K562 (cell line): Measurements from ENCODE around the gene GZF1. TPM values are rescaled to one million over a fixed set of nuclear protein-coding genes. Genes with fewer than 3 reads are reported as not detected.

Source experiments
- EGR1 ChIP-seq: fragments of 450-650 bp; conservative IDR thresholded peaks from 2 replicates; pipeline ENCODE4 v1.6.1; 2017; ENCODE audit warnings: mild to moderate bottlenecking
- GABPB1 ChIP-seq: sonication (generic); formaldehyde crosslinking; IDR thresholded peaks from 2 replicates; pipeline ENCODE4 v1.8.0; 2022; ENCODE audit warnings: mild to moderate bottlenecking, missing genetic modification reagents
- GTF2E2 ChIP-seq: fragments of 200-800 bp; sonication (Bioruptor generic); IDR thresholded peaks from 2 replicates; pipeline ENCODE4 v1.6.1; 2016; ENCODE audit warnings: missing genetic modification characterization, missing compliant biosample characterization
- HMGN3 ChIP-seq: IDR thresholded peaks from 2 replicates; pipeline ENCODE4 v1.6.1; 2011; ENCODE audit warnings: borderline replicate concordance, low read depth, mild to moderate bottlenecking, mixed read lengths, low read length; ENCODE audit not compliant: insufficient read length; ENCODE audit errors: extremely low read depth
- HNRNPK ChIP-seq: fragments of 200-400 bp; formaldehyde crosslinking; IDR thresholded peaks from one replicate; pipeline ENCODE4 v1.6.1; 2018; ENCODE audit warnings: mild to moderate bottlenecking, low read depth, low read length; ENCODE audit not compliant: poor library complexity, severe bottlenecking
- KDM1A ChIP-seq, 2 experiments: fragments of 450-650 bp; IDR thresholded peaks; 2 replicates each; pipeline ENCODE4 v1.6.1; 2016; ENCODE audit warnings: mild to moderate bottlenecking in 2 of 2
- MYNN ChIP-seq, 2 experiments: sonication (generic); formaldehyde crosslinking in 1 of 2; IDR thresholded peaks; 2 replicates each; pipeline versions ENCODE4 v1.5.0 to v1.6.1; 2016 to 2020; ENCODE audit warnings: antibody characterized with exemption in 1 of 2, missing genetic modification reagents in 1 of 2
- NCOA4 ChIP-seq: fragments of 450-650 bp; IDR thresholded peaks from 2 replicates; pipeline ENCODE4 v1.6.1; 2018; ENCODE audit warnings: mild to moderate bottlenecking; ENCODE audit not compliant: partially characterized antibody
- NFYB ChIP-seq: IDR thresholded peaks from 2 replicates; pipeline ENCODE4 v1.6.1; 2011; ENCODE audit warnings: mild to moderate bottlenecking, moderate library complexity; ENCODE audit not compliant: insufficient read length; ENCODE audit errors: extremely low read depth
- PML ChIP-seq: IDR thresholded peaks from 2 replicates; pipeline ENCODE4 v1.6.1; 2012; ENCODE audit warnings: low read length, inconsistent platforms
- POLR3G ChIP-seq: IDR thresholded peaks from 2 replicates; pipeline ENCODE4 v1.6.1; 2011; ENCODE audit not compliant: insufficient read length, insufficient replicate concordance; ENCODE audit errors: extremely low read depth
- SIN3A ChIP-seq, 2 experiments: fragments of 150-350 bp in 1 of 2; IDR thresholded peaks; 2 replicates each; pipeline ENCODE4 v1.6.1; 2011 to 2016; ENCODE audit warnings: borderline replicate concordance in 2 of 2, low read depth in 2 of 2, low read length in 2 of 2, mild to moderate bottlenecking in 2 of 2, moderate library complexity in 2 of 2; ENCODE audit not compliant: control insufficient read depth in 1 of 2
- STAT5A ChIP-seq: IDR thresholded peaks from 2 replicates; pipeline ENCODE4 v1.6.1; 2012; ENCODE audit warnings: low read length, inconsistent platforms, borderline replicate concordance
- TARDBP ChIP-seq: fragments of 450-650 bp; IDR thresholded peaks from 2 replicates; pipeline ENCODE4 v1.6.1; 2016
- ZFX ChIP-seq: sonication (generic); formaldehyde crosslinking; IDR thresholded peaks from 2 replicates; pipeline ENCODE4 v1.8.0; 2022; ENCODE audit warnings: mild to moderate bottlenecking, missing genetic modification reagents, moderate library complexity
- ZNF766 ChIP-seq: fragments of 200-800 bp; sonication (Bioruptor generic); conservative IDR thresholded peaks from 2 replicates; pipeline ENCODE4 v1.6.1; 2016; ENCODE audit warnings: missing genetic modification characterization, missing compliant biosample characterization
- polyA plus RNA-seq, 8 experiments: library from polyadenylated mRNA; depleted of rRNA in 4 of 8; stranded (reverse) in 5 of 8; unstranded in 3 of 8; fragments of >200 nt; fragmentation: Nextera tagmentation in 2 of 8; fragmentation: Illumina TruSeq in 1 of 8; extraction: Ambion mirVana in 2 of 8; extraction: Trizol in 1 of 8; gene quantifications; 2 replicates each; pipeline versions ENCODE4 v1.2.1 to v1.2.3, GENCODE V29; 2011 to 2014; ENCODE audit warnings: inconsistent platforms in 1 of 8, missing spikeins in 1 of 8
- total RNA-seq, 7 experiments: library from RNA; depleted of rRNA in 6 of 7; stranded (reverse); fragments of >200 nt in 6 of 7; fragmentation: Illumina TruSeq in 2 of 7; extraction: Trizol in 2 of 7; gene quantifications; 2 replicates each; pipeline versions ENCODE4 v1.2.1 to v1.2.3, GENCODE V29; 2011 to 2021; ENCODE audit warnings: low replicate concordance in 1 of 7
- TF ChIP-seq, protein P1 (sequence below): fragments of 250-450 bp; sonication (Bioruptor Pico); IDR thresholded peaks from 2 replicates; pipeline ENCODE4 v1.5.0; 2021; ENCODE audit warnings: mild to moderate bottlenecking, moderate library complexity
- TF ChIP-seq, protein P2 (sequence below): IDR thresholded peaks from 2 replicates; pipeline ENCODE4 v1.6.1; 2011; ENCODE audit warnings: borderline replicate concordance, low read depth, mild to moderate bottlenecking, moderate library complexity, low read length; ENCODE audit not compliant: insufficient read depth, poor library complexity, severe bottlenecking
- TF ChIP-seq, protein P3 (sequence below), 2 experiments: IDR thresholded peaks; 2 replicates each; pipeline ENCODE4 v1.6.1; 2012; ENCODE audit warnings: improper control_type of control experiment in 2 of 2, low read depth in 2 of 2, low read length in 2 of 2, borderline replicate concordance in 1 of 2

The GZF1 gene
- total and polyA plus RNA-seq, 9 of the 15 experiments (the other 6 are each of a cell fraction or from before 2014, with no cell fraction given), result 1.2 to 15.7 (median 7.4) TPM

DNA sequence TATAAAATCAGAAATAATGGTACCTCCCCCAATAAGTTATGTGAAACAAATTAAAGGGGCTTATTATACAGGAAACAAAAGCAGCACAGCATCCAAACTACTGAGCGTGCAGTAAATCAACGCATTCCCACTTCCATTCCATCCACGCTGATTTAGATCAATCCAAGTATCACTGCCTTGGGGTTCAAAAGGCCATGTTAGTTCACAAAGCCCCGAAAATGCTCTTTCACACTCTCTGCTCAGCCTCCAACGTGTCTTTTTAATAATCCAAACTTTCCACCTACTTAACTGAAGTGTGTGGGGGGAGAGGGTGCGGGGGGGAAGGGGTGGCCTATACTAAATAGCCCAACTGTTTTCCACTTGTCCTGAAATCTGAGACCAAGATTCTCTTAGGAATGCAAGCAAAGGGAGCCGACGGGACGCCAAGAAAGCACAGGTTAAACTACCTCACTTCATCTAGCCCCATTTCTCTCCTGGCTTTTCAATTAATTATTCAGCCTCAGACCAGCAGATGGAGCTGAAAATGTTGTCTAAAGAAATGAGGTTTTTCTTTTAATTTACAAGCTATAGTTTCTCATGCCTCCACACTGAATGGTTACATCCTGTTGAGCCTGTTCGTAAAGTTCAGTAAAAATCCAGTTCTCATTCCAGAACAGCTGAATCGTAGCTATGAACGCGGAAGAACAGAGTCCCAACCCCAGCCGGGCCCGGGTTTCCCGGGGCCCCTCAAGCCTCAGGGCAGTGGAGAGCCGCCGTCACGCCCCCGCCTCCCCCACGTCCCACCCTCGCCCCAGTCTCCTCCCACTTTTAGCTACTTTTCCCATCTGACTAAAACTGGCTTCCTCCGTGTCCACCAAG, 12.4 kb upstream of the GZF1 start (continued):
- TF ChIP-seq PML (no peak; the same call in 1 of the 2 replicates), NCOA4 (no peak), EGR1 (peak; percentile 94), TARDBP (no peak), ZNF766 (CRISPR knock-in tag) (no peak), ZFX (CRISPR knock-in tag) (no peak), GTF2E2 (tag) (0 out of 2 replicates have a peak, but pooled peaks have one; percentile 53), STAT5A (no peak), NFYB (no peak), HNRNPK (no peak), POLR3G (no peak), KDM1A (IDR thresholded peaks at IDR 0.05) (peak; percentile 51 to 70; a peak in 3 of 4 replicates), MYNN (IDR thresholded peaks at IDR 0.05) (no peak), MYNN (CRISPR knock-in tag; IDR thresholded peaks at IDR 0.05) (no peak), SIN3A (IDR thresholded peaks at IDR 0.05; ENCODE audit: borderline replicate concordance in 2 of 2, control insufficient read depth in 1 of 2, low read depth in 2 of 2, low read length in 2 of 2) (0 out of 4 replicates have a peak, but pooled peaks of 1 of the 2 experiments have one; percentile 25), GABPB1 (CRISPR knock-in tag) (no peak), HMGN3 (peak; percentile 8)
- TF ChIP-seq, protein P1, sequence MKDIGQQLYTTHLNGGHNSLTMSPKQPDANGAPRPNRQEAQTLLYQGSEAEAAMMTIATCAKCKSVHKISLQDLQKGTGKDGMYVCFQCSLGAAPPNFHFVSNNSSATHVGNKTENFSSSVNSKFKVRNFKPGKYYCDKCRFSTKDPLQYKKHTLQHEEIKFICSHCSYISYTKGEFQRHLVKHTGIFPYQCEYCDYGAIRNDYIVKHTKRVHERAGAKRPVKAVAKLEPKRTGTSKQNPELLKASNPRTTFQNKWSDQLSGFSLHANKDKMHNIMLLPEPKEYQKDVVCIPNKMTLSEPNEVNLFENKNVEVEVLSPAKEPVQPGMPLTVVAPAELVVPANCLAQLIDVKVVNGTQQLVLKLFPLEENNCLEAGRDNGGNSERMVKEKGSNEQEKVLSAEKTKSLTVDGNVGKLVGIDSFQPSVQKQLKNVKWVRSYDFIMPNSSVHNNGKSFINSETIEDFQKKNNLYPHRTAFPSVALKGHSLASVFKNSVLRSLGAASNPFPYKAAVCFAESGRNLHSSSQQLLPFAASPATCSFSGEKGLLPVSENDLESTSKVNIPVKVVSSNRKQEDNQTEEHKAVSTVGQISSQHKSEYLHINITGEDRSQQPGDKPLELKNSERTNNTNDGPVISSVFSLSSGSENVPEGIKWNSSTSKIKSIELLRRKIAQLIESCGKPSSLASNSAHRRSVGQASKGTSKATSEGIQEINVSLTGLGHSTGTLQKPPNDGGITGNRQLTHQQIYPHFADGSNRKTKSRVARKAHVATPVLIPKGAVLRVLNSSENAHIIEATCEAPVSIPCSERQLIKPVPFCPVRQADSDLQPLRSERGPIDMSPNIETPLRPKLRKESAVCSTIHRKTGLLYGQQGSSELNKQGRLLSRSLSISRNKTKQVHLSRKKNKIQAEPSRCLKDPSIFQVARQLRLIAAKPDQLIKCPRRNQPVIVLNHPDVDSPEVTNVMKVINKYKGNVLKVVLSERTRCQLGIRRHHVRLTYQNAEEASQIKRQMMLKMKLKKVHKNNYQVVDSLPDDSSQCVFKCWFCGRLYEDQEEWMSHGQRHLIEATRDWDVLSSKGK (CRISPR knock-in tag), result no peak
- TF ChIP-seq, protein P2, sequence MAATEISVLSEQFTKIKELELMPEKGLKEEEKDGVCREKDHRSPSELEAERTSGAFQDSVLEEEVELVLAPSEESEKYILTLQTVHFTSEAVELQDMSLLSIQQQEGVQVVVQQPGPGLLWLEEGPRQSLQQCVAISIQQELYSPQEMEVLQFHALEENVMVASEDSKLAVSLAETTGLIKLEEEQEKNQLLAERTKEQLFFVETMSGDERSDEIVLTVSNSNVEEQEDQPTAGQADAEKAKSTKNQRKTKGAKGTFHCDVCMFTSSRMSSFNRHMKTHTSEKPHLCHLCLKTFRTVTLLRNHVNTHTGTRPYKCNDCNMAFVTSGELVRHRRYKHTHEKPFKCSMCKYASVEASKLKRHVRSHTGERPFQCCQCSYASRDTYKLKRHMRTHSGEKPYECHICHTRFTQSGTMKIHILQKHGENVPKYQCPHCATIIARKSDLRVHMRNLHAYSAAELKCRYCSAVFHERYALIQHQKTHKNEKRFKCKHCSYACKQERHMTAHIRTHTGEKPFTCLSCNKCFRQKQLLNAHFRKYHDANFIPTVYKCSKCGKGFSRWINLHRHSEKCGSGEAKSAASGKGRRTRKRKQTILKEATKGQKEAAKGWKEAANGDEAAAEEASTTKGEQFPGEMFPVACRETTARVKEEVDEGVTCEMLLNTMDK, result no peak
- TF ChIP-seq, protein P3, sequence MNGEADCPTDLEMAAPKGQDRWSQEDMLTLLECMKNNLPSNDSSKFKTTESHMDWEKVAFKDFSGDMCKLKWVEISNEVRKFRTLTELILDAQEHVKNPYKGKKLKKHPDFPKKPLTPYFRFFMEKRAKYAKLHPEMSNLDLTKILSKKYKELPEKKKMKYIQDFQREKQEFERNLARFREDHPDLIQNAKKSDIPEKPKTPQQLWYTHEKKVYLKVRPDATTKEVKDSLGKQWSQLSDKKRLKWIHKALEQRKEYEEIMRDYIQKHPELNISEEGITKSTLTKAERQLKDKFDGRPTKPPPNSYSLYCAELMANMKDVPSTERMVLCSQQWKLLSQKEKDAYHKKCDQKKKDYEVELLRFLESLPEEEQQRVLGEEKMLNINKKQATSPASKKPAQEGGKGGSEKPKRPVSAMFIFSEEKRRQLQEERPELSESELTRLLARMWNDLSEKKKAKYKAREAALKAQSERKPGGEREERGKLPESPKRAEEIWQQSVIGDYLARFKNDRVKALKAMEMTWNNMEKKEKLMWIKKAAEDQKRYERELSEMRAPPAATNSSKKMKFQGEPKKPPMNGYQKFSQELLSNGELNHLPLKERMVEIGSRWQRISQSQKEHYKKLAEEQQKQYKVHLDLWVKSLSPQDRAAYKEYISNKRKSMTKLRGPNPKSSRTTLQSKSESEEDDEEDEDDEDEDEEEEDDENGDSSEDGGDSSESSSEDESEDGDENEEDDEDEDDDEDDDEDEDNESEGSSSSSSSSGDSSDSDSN (IDR thresholded peaks at IDR 0.05; ENCODE audit: borderline replicate concordance in 1 of 2, low read depth in 2 of 2, low read length in 2 of 2), result no peak
